Astrocyte (in vitro differentiated cells and primary cell): ENCODE data around the gene SMPD3. TPM values are rescaled to one million over a fixed set of nuclear protein-coding genes. Genes with fewer than 3 reads are reported as not detected.

Experiments used
- DNase-seq: peaks from one replicate; pipeline ENCODE4 v3.0.0-alpha.2; 2010; ENCODE audit warnings: low read depth
- FAIRE-seq: peaks from 2 replicates; lab custom pipeline; 2011; peaks lifted over from hg19 to GRCh38; lab: Jason Lieb, UNC
- H2AFZ ChIP-seq: 2 replicates; pipeline ENCODE4 v1.6.0; 2012; ENCODE audit warnings: low read depth, low read length, inconsistent platforms
- H3K27ac ChIP-seq: 2 replicates; pipeline ENCODE4 v1.5.1; 2011; ENCODE audit warnings: low read depth, low read length, inconsistent platforms
- H3K27me3 ChIP-seq: 2 replicates; pipeline ENCODE4 v1.6.0; 2011; ENCODE audit warnings: low read length, inconsistent platforms; ENCODE audit not compliant: insufficient read depth
- H3K36me3 ChIP-seq: 2 replicates; pipeline ENCODE4 v1.5.1; 2011; ENCODE audit warnings: low read length, inconsistent platforms; ENCODE audit not compliant: insufficient read depth
- H3K4me1 ChIP-seq: 2 replicates; pipeline ENCODE4 v1.5.1; 2011; ENCODE audit warnings: low read length, inconsistent platforms; ENCODE audit not compliant: insufficient read depth
- H3K4me2 ChIP-seq: 2 replicates; pipeline ENCODE4 v1.6.0; 2012; ENCODE audit warnings: low read length, inconsistent platforms
- H3K4me3 ChIP-seq: 2 replicates; pipeline ENCODE4 v1.5.1; 2011; ENCODE audit warnings: low read depth, mild to moderate bottlenecking, low read length, inconsistent platforms; ENCODE audit not compliant: insufficient read depth
- H3K79me2 ChIP-seq: 2 replicates; pipeline ENCODE4 v1.6.0; 2012; ENCODE audit warnings: mild to moderate bottlenecking, low read length, inconsistent platforms; ENCODE audit not compliant: insufficient read depth
- H3K9ac ChIP-seq: 2 replicates; pipeline ENCODE4 v1.6.0; 2012; ENCODE audit warnings: mild to moderate bottlenecking, low read length, inconsistent platforms
- H3K9me3 ChIP-seq: 2 replicates; pipeline ENCODE4 v1.5.1; 2012; ENCODE audit warnings: low read depth, mild to moderate bottlenecking, low read length, inconsistent platforms; ENCODE audit not compliant: insufficient read depth
- H4K20me1 ChIP-seq: 2 replicates; pipeline ENCODE4 v1.6.0; 2012; ENCODE audit warnings: low read length, inconsistent platforms; ENCODE audit not compliant: insufficient read depth
- H3K27ac Mint-ChIP-seq: one replicate; pipeline ENCODE4 v1.8.0; 2021; ENCODE audit warnings: mild to moderate bottlenecking, mixed read lengths; ENCODE audit not compliant: unreplicated experiment
- H3K27me3 Mint-ChIP-seq: one replicate; pipeline ENCODE4 v1.8.0; 2021; ENCODE audit warnings: low read depth, mixed read lengths; ENCODE audit not compliant: unreplicated experiment
- H3K36me3 Mint-ChIP-seq: one replicate; pipeline ENCODE4 v1.8.0; 2021; ENCODE audit warnings: low read depth, mixed read lengths; ENCODE audit not compliant: unreplicated experiment
- H3K4me1 Mint-ChIP-seq: one replicate; pipeline ENCODE4 v1.8.0; 2021; ENCODE audit warnings: low read depth, mixed read lengths; ENCODE audit not compliant: unreplicated experiment
- H3K4me3 Mint-ChIP-seq: one replicate; pipeline ENCODE4 v1.8.0; 2021; ENCODE audit warnings: mild to moderate bottlenecking, moderate library complexity, mixed read lengths; ENCODE audit not compliant: unreplicated experiment
- H3K9me3 Mint-ChIP-seq: one replicate; pipeline ENCODE4 v1.8.0; 2021; ENCODE audit warnings: mild to moderate bottlenecking, mixed read lengths; ENCODE audit not compliant: unreplicated experiment
- CTCF ChIP-seq: IDR thresholded peaks from 2 replicates; pipeline ENCODE4 v1.5.1; 2011; ENCODE audit warnings: low read depth, mild to moderate bottlenecking, inconsistent platforms, low read length, moderate library complexity; ENCODE audit not compliant: insufficient read depth
- EZH2 ChIP-seq: IDR thresholded peaks from 2 replicates; pipeline ENCODE4 v1.6.1; 2012; ENCODE audit warnings: mild to moderate bottlenecking, low read length, inconsistent platforms; ENCODE audit not compliant: insufficient read depth
- total RNA-seq: library from RNA; stranded (reverse); gene quantifications from 2 replicates; pipeline ENCODE4 v1.2.1, GENCODE V29; 2021

SMPD3 gene
- total RNA-seq, 1 donor from 2014 or later, result 0.25 TPM

GRCh38 chr16:68367440-68367839, 80.9 kb downstream of the SMPD3 start:
- Histone ChIP-seq H3K9ac (no peak overlapping the region), H3K4me1 (no peaks in the 10 kb centered on the region), H3K9me3 (no peaks in the 10 kb centered on the region), H3K79me2 (no peaks in the 10 kb centered on the region), H4K20me1 (no peaks in the 10 kb centered on the region), H3K36me3 (no peaks in the 10 kb centered on the region), H2AFZ (no peak overlapping the region), H3K4me2 (no peak overlapping the region), H3K27ac (no peak overlapping the region), H3K27me3 (no peaks in the 10 kb centered on the region), H3K4me3 (no peak overlapping the region)
- Mint-ChIP-seq H3K4me3 (no peak overlapping the region), H3K4me1 (peaks cover 5% of the 10 kb centered on the region), H3K27ac (no peak overlapping the region), H3K9me3 (no peaks in the 10 kb centered on the region), H3K27me3 (peaks cover 23% of the 10 kb centered on the region), H3K36me3 (no peaks in the 10 kb centered on the region)
- FAIRE-seq (no peak), DNase-seq (no peak)
- no peak for TF ChIP-seq EZH2
- no peak for TF ChIP-seq CTCF

GRCh38 chr16:68367030-68367429, 81.3 kb downstream of the SMPD3 start:
- Histone ChIP-seq H4K20me1 (no peaks in the 10 kb centered on the region), H3K9me3 (no peaks in the 10 kb centered on the region), H3K9ac (no peak overlapping the region), H3K36me3 (no peaks in the 10 kb centered on the region), H3K27me3 (no peaks in the 10 kb centered on the region), H3K27ac (no peak overlapping the region), H3K4me2 (no peak overlapping the region), H3K79me2 (no peaks in the 10 kb centered on the region), H3K4me3 (no peak overlapping the region), H2AFZ (no peak overlapping the region), H3K4me1 (no peaks in the 10 kb centered on the region)
- H3K4me3 Mint-ChIP-seq, result no peak overlapping the region
- peak; percentile 13 for TF ChIP-seq CTCF
- TF ChIP-seq EZH2, result no peak
- no peaks in the 10 kb centered on the region for H3K36me3 Mint-ChIP-seq
- no peak for DNase-seq
- H3K27ac Mint-ChIP-seq, result no peak overlapping the region
- H3K27me3 Mint-ChIP-seq, result peaks cover 22% of the 10 kb centered on the region
- H3K4me1 Mint-ChIP-seq, result peaks cover 5% of the 10 kb centered on the region
- no peak for FAIRE-seq
- H3K9me3 Mint-ChIP-seq, result no peaks in the 10 kb centered on the region

GRCh38 chr16:68366062-68366461, 82.2 kb downstream of the SMPD3 start:
- H3K4me3 ChIP-seq, result no peak overlapping the region
- Mint-ChIP-seq H3K27me3 (peaks cover 17% of the 10 kb centered on the region), H3K4me3 (no peak overlapping the region), H3K27ac (no peak overlapping the region), H3K9me3 (no peaks in the 10 kb centered on the region), H3K4me1 (peaks cover 5% of the 10 kb centered on the region), H3K36me3 (no peaks in the 10 kb centered on the region)
- no peak overlapping the region for H3K9ac ChIP-seq
- no peak for TF ChIP-seq CTCF
- TF ChIP-seq EZH2, result no peak
- no peak overlapping the region for H2AFZ ChIP-seq
- no peaks in the 10 kb centered on the region for H4K20me1 ChIP-seq
- FAIRE-seq, result no peak
- no peak overlapping the region for H3K4me2 ChIP-seq
- H3K27ac ChIP-seq, result no peak overlapping the region
- H3K27me3 ChIP-seq, result no peaks in the 10 kb centered on the region
- H3K9me3 ChIP-seq, result no peaks in the 10 kb centered on the region
- no peaks in the 10 kb centered on the region for H3K4me1 ChIP-seq
- no peaks in the 10 kb centered on the region for H3K79me2 ChIP-seq
- H3K36me3 ChIP-seq, result no peaks in the 10 kb centered on the region
- DNase-seq, result no peak
